D721Med (cell line): ENCODE measurements around the gene CHML.

Source experiments
- DNase-seq: peaks from one replicate; pipeline ENCODE4 v3.0.0; 2011; ENCODE audit warnings: low spot score; ENCODE audit not compliant: insufficient read length
- FAIRE-seq: peaks from 2 replicates; lab custom pipeline; 2011; peaks lifted over from hg19 to GRCh38; lab: Jason Lieb, UNC
- TF ChIP-seq, protein P1 (sequence below): IDR thresholded peaks from 2 replicates; pipeline ENCODE4 v1.5.1; 2012; ENCODE audit warnings: mild to moderate bottlenecking, control low read depth; ENCODE audit not compliant: insufficient read depth; ENCODE audit errors: missing control alignments

Gene CHML

DNA sequence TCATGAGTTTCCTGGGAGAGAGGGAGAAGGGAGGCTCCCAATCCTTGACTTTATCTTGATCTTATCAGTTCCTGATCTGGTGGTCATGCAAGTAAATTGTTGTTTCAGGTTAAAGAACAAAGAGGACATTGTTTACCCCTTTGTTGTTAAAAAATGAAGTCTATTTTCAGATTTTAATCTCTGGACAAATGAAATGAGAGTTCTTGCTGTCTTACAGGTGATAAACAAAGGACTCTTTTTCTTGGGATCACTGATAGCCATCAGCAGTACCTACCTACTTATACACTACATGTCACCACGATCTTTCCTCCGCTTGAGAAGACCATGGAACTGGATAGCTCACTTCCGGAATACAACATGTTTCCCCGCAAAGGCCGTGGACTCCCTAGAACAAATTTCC, 48.4 kb downstream of the CHML start:
- TF ChIP-seq, protein P1, sequence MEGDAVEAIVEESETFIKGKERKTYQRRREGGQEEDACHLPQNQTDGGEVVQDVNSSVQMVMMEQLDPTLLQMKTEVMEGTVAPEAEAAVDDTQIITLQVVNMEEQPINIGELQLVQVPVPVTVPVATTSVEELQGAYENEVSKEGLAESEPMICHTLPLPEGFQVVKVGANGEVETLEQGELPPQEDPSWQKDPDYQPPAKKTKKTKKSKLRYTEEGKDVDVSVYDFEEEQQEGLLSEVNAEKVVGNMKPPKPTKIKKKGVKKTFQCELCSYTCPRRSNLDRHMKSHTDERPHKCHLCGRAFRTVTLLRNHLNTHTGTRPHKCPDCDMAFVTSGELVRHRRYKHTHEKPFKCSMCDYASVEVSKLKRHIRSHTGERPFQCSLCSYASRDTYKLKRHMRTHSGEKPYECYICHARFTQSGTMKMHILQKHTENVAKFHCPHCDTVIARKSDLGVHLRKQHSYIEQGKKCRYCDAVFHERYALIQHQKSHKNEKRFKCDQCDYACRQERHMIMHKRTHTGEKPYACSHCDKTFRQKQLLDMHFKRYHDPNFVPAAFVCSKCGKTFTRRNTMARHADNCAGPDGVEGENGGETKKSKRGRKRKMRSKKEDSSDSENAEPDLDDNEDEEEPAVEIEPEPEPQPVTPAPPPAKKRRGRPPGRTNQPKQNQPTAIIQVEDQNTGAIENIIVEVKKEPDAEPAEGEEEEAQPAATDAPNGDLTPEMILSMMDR = no peak
- no peak for FAIRE-seq
- no peak for DNase-seq

DNA sequence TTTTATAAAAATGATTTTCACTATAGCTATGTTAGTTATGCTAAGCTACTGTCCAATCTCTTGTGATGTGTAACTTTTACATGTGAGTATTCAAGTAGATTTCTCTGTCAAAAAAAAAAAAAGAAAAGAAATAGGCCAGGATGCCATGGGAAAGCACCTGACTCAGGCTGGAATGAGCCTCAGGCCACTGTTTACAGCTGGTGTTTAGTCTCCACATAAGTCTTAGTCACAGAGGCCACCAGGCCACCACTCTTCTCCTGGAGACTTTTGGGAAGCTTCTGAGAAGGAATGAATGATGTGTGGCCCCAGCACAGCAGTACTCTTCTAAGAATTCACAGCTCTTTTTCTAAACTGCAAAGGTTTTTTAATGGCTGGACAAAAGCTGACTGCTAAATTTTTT, 48.9 kb downstream of the CHML start:
- DNase-seq = no peak

DNA sequence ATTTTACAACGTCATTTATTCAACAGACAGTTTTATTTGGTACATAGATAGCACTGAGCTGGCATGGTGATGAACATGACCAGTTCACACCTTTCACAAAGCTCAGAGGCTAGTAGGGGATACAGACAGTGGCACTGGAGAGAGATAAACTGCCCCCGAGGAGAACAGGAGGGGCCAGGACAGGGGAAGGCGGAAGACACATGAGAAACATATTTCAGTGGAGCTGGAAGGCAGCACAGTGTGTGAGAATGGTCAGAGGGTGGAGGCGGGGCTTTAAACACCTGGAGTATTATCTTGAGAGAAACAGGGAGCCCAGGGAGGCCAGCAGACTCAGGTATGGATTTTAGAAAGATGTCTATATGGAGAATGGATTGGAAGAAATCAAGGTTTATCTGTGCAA, 49.5 kb downstream of the CHML start:
- DNase-seq = no peak
- no peak for FAIRE-seq
- TF ChIP-seq, protein P1 = no peak

More for the DNA sequence above, 48.9 kb downstream of the CHML start:
- FAIRE-seq = no peak
- TF ChIP-seq, protein P1 = no peak
